GM21528 (cell line): ENCODE data around the gene HLTF.

Source experiments
- ATAC-seq: cut with Tn5 transposase; IDR thresholded peaks from one replicate; pipeline ENCODE4 v1.9.1; 2021; ENCODE audit warnings: mild to moderate bottlenecking, moderate library complexity; ENCODE audit not compliant: unreplicated experiment, low FRiP score

HLTF gene

DNA sequence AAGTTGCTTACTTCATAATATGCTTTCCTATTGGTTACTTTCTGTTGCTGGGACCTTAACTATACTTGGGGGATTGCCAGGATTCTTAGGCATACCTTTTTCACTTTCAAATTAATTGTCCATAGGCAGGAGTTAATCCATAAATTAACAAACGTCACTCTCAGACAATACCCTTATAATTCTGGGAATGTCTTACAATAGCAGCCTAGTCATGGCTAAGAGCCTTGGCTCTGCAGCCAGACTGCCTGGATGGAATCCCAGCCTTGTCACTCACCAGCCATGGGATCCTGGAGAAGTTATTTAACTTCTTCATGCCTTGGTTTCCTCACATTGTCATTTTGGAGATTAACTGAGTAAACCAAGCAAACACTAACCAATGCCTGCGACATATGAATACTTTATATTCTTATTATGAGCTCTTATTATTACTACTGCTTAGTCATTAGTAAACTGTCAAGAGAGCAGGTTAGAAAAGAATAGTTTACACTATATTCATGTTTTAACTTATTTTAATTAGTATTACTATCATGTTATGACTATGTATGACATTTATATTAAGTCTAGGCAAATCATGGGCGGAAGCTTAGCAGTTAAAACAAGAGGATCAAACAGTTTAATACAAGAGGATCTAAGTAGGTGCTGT is 66.0 kb downstream of the HLTF start:
- no peak for ATAC-seq

DNA sequence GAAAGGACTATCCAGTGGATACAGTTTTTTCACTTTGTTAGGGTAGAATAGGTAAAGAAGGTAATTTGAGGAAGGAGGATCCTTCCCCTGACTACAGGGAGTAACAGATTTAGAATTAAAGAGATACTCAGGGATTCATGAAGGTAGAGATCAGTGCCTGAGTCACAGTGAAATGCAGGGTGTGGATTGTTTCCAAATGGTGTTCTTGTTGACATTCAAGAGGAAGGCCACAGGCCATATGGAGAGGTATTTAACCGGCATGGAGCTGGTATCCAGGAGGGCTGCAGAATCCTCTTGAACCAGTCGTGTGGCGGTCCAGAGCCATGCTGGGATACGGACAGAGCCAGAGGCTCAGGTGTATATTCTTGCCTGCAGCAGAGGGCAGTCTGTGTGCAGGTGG is 66.8 kb downstream of the HLTF start:
- ATAC-seq: no peak

DNA sequence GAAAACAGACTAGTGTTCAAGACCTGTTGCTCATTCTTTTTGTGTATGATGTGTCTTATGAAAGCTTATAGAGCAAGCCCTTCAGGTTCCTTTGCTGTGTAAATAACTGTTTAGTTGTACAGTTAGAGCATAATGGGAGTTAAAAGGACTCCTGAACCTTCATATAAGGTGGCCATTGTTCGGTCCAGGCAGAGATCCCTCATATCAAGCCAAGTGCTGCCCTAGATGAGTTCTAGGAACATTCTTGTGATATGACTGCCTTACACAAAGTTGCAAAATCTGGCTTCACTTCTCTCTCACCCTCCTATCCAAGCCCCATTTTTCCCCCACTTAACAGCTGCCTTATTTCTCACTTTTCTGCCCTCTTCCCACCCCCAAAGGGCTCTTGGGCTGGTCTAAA is 68.1 kb downstream of the HLTF start:
- ATAC-seq: no peak

DNA sequence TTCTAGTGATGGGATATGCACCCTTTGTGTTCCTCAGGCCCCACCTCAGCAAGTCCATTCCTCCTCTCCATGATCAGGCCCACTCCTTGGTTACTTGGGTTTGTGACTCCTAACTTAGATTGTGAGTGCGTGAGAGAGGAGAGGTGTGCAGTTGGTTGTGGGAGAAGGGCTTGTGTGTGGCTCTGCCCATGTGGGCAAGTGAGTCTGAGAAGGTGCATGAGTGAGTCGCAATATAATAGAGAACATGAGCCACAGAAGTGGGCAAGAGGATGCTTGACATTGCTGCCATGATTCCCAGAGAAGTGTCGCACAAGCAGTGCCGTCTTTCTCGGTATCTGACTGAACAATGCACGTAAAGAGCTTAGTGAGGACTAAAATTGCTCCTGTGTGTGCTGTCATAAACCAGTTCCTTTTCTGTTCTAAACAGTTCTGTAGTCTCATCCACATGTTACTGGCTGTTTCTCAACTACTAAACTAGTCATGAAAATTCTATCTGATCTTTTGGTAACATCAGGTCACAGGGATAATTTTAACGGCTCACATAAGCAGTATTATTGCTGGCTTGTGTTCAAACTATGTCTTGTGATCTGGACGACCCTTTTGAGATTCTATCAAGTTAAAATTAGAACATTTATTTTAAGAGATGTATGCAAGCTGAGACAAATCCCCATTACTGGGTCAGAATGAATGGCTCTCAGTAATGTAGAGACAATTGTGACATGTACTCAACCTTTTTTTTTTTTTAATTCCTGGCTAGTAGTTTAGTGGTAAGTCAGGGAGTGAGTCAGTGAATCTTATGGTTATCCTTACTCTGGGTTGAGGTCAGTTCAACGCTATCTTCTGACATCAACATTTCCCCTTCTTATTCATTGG is 69.4 kb downstream of the HLTF start:
- ATAC-seq: no peak

DNA sequence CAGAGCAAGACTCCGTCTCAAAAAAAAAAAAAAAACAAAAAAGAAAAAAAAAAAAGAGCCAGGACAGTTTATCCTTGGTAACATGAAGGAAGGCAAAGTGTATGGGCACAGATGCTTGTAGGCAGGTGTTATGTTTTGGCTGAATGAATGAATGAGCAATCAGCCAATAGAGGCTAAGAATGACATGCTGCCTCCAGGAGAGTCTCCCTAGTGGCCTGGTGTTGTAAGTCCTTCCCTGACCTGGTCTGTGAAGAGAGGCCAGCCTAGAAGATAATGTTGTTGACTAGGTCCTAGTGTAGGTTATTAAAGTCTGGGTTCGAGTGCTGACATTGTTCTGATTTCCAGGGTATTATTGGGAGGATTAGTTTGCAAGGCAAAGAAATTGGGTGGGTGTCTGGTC is 70.1 kb downstream of the HLTF start:
- no peak for ATAC-seq

DNA sequence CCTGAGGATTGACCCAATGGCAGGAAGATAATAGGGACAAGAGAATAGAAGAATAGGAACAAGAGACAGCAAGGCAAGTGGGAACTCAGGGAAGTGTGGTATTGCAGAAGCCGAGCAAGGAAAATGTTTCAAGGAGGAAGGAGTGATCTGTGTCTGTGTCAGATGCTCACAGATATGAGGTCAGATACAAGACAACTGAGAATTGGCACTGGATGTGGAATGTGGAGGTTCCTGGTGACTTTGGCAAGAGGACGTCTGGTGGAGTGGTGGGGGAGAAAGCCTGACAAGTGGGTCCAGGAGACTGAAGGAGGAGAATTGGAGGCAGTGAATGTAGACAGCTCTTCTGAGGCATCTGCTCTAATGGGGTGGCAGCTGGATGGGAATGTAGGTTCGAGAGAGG is 70.9 kb downstream of the HLTF start:
- no peak for ATAC-seq

DNA sequence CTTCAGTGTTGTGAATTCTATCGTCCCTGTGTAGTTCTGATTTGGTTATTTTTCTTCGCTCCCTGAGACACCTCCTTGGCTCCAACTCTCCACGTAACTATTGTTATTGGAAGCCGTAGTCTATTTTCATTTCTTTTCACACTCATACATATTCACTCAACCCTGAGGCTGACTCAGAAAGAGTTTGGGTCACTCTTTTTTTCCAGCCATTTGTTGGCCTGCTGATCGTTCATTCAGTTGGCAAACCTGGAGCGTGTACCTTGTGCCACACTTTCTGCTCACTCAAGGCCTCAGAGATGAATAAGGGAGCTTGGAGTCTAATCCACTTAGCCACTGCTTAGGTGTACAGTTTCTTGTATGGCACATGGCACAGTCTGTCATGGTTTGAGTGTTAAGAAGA is 72.6 kb downstream of the HLTF start:
- no peak for ATAC-seq

DNA sequence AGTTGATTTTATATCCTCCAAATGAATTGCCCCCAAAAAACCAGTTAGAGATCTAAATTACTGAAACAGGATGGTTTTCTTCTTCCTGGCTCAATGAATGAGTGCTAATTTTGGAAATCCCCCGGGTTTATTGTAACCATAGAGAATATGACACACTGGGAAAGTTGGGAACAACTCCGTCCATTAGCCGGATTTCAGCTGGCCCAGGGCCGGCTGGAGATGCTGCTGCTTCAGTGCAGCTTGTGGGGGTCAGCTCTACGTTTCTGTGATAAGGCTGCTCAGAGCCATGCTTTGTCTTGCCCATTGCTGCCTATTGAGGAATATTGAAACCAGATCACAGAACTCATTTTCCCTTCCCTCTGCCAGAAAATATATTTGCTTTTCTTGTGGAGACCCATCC is 74.7 kb downstream of the HLTF start:
- ATAC-seq: no peak

DNA sequence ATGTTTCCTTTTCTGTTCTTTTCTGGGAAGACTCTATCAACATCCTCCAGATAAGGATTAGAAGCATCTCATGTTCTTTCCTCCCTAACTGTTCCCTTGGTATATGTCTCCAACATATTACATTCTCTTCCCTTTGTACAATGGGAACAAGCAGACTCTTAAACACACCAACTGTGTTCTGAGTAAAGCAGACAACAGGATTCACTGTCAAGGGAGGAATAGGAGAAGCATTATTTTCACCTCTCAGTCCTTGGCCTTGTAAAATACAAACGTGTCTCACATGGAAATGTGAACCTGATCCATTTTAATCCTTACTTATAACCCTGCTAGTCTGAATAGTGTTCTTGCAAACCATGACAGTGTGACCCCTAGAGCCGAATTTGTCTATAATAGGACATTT is 75.4 kb downstream of the HLTF start:
- no peak for ATAC-seq

DNA sequence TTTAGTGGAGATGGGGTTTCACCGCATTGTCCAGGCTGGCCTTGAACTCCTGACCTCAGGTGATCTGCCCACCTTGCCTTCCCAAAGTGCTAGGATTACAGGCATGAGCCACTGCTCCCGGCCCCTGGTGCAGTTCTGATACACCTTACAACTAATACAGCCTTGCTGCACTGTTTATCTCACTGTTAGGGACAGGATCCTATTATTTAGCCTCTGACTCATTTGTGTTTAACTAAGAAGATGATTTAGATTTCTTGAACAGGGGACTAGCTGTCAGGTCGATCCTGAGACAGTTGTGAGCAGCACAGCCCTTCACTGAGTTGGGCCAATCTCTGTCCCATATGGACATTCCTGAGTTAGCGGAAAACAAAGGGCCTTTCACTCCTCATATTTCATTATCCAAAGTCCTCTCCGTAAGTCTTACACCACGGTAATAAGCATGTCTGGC is 75.8 kb downstream of the HLTF start:
- no peak for ATAC-seq

DNA sequence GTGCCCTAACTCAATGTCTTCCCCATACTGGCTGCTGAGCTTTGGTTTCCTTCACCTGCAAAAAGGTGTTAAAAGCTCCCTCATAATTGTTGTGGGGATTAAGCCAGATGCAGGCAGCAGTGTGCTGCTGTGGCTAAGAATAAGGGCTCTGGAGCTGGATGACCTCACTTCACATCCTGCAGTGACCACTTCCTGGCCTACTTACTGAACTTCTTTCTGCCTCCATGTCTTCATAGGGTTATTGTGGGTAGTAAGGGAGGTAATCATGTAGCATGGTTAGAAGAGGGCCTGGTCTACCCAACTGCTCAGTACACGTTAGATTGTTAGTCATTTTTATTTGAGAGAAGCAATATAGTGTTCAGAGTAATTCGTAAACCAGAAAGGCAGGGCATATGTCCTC is 76.6 kb downstream of the HLTF start:
- ATAC-seq: no peak

DNA sequence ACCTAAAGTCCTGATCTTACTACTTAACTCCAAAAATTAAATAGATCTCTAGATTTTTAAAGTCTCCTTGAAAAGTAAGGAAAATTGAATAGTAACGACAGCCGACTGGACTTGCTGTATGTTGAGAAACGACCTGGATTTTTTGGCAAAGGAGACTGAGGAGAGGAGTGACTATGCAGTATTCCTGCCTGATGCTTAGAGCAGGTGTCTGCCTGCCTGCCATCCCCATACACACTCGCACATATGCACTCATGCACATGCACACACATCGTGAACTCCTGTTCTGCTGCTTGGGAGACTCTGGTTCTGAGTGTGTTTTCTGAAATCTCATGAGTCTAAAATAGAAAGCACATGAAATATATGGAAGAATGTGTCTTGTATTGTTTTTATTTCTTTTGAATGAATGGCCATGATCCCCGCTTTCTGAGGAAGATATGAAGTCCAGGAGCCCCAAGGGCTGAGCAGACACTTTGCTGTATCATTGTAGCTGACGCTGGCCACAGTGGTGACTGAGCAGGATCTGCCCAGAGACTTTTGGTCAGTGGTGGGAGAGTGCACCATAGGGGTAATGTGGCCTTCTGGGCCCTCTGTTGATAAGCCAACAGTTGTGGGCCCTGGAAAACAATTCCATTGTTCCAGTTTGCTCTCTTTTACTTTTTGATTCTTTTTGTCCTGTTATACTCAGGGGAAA is 78.6 kb downstream of the HLTF start:
- no peak for ATAC-seq

DNA sequence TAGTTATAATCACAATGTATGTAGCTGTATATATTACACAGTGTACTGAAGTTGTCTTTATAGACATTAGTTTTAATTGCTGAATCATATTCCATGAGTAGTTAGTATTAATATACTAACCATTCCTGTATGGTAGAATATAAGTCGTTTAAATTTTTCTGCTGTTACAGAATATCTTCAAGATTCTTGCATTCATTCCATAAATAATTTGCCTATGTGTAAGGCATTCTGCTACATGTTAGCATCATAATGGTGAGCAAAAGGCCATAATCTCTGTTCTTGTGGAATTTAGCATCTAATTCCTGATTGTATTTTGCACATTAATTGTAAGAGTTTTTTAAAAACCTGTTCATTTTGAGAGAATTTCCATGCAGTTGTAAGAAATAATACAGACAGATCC is 80.9 kb downstream of the HLTF start:
- no peak for ATAC-seq

DNA sequence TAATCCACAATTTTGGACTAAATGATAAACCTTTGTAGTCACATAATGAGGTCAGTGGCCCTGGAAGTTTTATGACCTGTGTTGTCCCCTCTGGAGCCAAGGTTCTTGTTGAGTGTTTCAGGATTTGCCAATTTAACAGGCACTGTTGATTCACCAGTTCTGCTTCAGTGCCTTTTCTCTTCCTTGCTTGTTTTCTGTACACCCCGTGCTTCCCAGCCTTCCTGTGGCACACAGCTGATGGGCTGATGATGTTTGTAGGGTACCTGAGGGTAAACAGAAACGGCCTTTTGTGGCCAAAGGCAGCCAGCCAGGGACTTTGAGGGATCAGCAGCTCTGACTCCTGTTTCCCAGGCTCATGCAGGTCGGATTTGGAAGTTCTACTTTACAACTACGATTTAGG is 81.7 kb downstream of the HLTF start:
- no peak for ATAC-seq

DNA sequence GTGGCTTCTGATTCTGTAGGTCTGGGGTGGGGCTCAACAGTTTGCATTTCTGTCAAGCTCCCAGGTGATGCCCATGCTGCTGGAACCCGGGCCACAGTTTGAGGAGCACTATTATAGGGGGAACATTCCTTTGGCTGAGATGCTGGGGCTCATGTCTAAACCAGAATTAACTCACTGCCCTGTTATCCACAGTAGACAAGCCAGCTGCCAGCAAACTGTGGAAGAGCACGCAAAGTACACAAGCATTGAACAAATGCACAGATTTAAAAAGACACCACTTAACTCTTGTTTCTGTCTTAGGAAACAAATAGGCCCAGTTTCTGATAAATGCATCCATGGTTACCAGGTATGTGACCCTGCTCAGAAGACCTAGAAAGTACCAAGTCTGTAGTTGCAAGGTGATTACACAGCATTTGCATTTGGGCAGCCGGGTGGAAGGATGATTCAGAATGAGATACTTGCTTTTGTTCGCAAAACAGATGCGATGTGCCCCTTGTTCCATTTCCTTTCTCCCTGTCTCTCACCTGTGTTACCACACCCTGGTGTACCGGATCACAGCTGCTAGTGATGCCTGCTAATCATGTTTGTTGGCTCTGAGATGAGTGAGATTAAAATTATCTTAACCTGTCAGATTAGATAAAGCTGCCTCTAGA is 82.6 kb downstream of the HLTF start:
- peak; percentile 83 for ATAC-seq

DNA sequence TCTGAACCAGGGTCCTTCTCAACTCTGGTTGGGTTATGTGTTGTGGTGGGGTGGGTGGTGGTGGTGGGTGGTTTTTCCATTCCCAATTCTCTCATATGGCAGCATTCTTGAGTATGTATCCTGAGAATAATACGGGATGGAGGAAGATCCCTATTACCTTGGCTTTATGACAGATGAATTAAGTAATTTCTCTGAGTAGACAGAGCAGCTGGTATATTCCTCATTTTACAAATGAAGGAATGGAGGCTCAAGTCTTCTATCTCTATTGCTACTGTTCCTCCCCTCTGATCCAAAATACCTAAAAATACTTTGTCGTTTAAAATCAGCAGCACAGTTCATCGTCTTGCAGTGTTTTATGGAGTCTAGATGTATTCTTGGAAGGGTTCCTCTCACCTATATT is 84.6 kb downstream of the HLTF start:
- ATAC-seq: no peak

DNA sequence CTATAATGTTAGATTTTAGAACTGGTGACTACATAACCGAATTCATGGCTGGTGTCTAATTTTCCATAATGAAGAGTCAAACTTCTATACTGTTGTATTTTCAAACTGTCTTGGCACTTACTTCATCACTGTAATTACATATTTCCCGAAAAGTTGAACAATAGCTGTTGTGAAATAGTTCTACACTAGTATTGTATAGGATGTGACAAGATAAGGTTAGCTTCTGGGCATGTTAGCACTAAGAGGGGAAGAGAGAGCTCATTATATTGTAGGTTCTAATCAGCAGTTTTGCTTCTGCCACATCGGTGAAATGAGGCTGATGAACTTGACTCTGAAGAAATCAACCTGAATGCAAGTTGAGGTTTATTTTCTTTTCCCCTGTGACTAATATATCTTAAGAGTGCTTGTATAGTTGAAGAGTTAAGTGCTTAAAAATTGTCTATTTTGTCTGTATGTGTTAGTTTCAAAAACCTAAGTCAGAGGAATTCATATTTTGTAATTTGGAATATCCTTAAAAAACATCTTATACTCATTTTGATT is 86.1 kb downstream of the HLTF start:
- no peak for ATAC-seq

DNA sequence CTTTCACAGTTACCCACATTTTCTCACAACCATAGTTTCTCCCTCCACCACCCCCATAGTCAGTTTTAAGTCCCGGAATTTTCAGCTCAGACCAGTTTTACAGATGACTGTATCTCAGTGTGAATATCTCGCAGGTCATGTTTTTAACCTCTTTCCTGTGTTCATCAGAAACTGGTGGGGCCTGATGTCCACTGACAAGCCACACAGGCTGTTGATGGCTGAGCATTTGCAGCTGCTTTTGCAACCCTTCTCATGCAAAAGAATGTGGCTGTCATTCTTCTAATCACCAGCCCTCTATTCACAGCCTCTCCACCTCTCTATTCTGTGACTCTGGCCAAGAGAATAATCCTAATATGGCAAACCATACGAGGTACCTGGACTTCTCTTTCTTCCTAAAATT is 86.5 kb downstream of the HLTF start:
- ATAC-seq: no peak

DNA sequence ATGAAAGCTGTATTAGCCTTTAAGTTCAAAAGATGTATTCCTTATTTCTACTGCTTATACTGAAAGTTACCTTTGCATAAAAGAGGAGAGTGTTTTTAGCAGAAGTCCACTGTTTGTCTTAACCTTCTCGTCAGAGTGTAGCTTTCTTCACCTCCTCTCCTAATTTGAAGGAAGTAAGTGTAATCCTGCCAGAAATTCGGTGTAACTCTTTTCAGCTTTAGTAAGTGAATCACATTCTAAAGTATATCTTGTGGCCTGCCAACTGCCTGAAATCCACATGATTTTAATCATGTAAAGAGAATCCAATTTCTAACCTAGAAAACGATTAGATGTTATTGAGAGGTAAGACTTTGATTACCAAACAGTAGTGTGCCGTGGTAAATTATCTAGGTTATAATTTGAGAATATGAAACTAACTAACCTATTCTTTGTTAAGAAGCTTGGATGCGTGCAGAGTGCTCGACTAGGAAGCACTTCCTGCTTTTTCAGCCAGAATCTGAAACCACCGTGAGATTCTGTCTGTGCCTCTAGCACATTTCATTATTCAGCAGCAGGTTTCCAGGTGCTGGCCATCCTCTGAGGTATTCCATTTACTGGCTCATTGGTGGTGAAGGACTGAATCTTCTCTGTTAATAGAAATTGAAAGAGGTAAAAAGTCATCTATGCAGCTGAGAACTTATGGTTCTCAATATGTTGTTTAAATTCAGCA is 87.5 kb downstream of the HLTF start:
- ATAC-seq: no peak

DNA sequence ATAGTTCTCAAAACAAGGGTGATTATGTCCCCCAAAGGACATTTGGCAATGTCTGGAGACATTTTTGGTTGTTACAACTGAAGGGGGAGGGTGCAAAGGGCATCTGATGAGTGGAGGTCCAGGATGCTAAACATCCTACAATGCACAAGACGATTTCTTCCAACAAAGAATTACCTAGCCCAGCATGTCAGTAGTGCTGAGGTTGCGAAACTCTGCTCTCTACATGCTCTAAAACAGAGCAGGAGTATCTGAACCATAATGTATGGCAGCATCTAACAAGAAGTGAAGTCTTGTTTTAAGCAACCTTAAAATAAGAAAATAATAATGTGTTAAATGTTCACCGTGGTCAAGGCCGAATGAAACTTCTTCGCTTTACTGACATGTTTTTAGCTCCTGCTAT is 88.0 kb downstream of the HLTF start:
- no peak for ATAC-seq
